KMS-11 (cell line): ENCODE results near the gene VWA5B2.

Experiments
- H2AFZ ChIP-seq: fragments of 200-600 bp; sonication (generic); 2 replicates; pipeline ENCODE4 v1.6.1; 2016; ENCODE audit warnings: antibody characterized with exemption, mixed run types, low read depth
- H3K27ac ChIP-seq: fragments of 200-600 bp; sonication (generic); 2 replicates; pipeline ENCODE4 v1.6.1; 2016; ENCODE audit warnings: mild to moderate bottlenecking, mixed run types
- H3K27me3 ChIP-seq: fragments of 200-600 bp; sonication (generic); 2 replicates; pipeline ENCODE4 v1.6.1; 2017; ENCODE audit warnings: mild to moderate bottlenecking, low read depth, mixed run types, moderate library complexity; ENCODE audit not compliant: insufficient read depth
- H3K36me3 ChIP-seq: fragments of 200-600 bp; sonication (generic); 2 replicates; pipeline ENCODE4 v1.6.1; 2017; ENCODE audit warnings: mild to moderate bottlenecking, mixed run types; ENCODE audit not compliant: insufficient read depth
- H3K4me1 ChIP-seq: fragments of 200-600 bp; sonication (generic); 2 replicates; pipeline ENCODE4 v1.6.1; 2016; ENCODE audit warnings: mild to moderate bottlenecking, low read depth, mixed run types; ENCODE audit not compliant: poor library complexity, severe bottlenecking
- H3K4me2 ChIP-seq: fragments of 200-600 bp; sonication (generic); 2 replicates; pipeline ENCODE4 v1.7.0; 2016; ENCODE audit warnings: mild to moderate bottlenecking, mixed run types
- H3K4me3 ChIP-seq: fragments of 200-600 bp; sonication (generic); IDR thresholded peaks from 2 replicates; pipeline ENCODE4 v1.6.1; 2017; ENCODE audit warnings: low read depth, low read length, mixed read lengths; ENCODE audit not compliant: insufficient read depth
- H3K79me2 ChIP-seq: fragments of 200-600 bp; sonication (generic); 2 replicates; pipeline ENCODE4 v1.6.1; 2016; ENCODE audit warnings: low read depth, mixed run types; ENCODE audit not compliant: insufficient read depth
- H3K9ac ChIP-seq: fragments of 200-600 bp; sonication (generic); 2 replicates; pipeline ENCODE4 v1.6.1; 2016; ENCODE audit warnings: mild to moderate bottlenecking, mixed run types
- H4K20me1 ChIP-seq: fragments of 200-600 bp; sonication (generic); 2 replicates; pipeline ENCODE4 v1.6.1; 2016; ENCODE audit warnings: mild to moderate bottlenecking, mixed run types; ENCODE audit not compliant: insufficient read depth
- CTCF ChIP-seq: fragments of 200-600 bp; sonication (generic); conservative IDR thresholded peaks from 2 replicates; pipeline ENCODE4 v1.6.1; 2017; ENCODE audit warnings: low read depth, mild to moderate bottlenecking, antibody characterized with exemption, low read length, moderate library complexity, mixed read lengths

VWA5B2 gene

GRCh38 chr3:184234224-184234623 is 4.8 kb downstream of the VWA5B2 start:
- H3K4me1 ChIP-seq = no peaks in the 10 kb centered on the region
- no peak for TF ChIP-seq CTCF
- no peaks in the 10 kb centered on the region for H3K36me3 ChIP-seq
- H3K4me2 ChIP-seq = no peak overlapping the region
- H3K27ac ChIP-seq = no peak overlapping the region
- H3K27me3 ChIP-seq = peaks cover 26% of the 10 kb centered on the region
- H3K79me2 ChIP-seq = no peaks in the 10 kb centered on the region
- no peak overlapping the region for H3K9ac ChIP-seq
- H3K4me3 ChIP-seq = no peak overlapping the region
- H4K20me1 ChIP-seq = no peaks in the 10 kb centered on the region
- no peak overlapping the region for H2AFZ ChIP-seq

GRCh38 chr3:184234671-184235380 is 5.4 kb downstream of the VWA5B2 start:
- Histone ChIP-seq H3K4me2 (no peak overlapping the region), H4K20me1 (no peaks in the 10 kb centered on the region), H3K4me3 (no peak overlapping the region), H3K36me3 (no peaks in the 10 kb centered on the region), H3K79me2 (no peaks in the 10 kb centered on the region), H3K27ac (no peak overlapping the region), H3K9ac (no peak overlapping the region), H2AFZ (no peak overlapping the region), H3K4me1 (no peaks in the 10 kb centered on the region), H3K27me3 (peaks cover 23% of the 10 kb centered on the region)
- no peak for TF ChIP-seq CTCF

GRCh38 chr3:184235381-184236032 is 6.1 kb downstream of the VWA5B2 start:
- H3K4me1 ChIP-seq = no peaks in the 10 kb centered on the region
- H3K9ac ChIP-seq = no peak overlapping the region
- H3K4me2 ChIP-seq = no peak overlapping the region
- H4K20me1 ChIP-seq = no peaks in the 10 kb centered on the region
- no peak overlapping the region for H3K27ac ChIP-seq
- H3K27me3 ChIP-seq = peaks cover 21% of the 10 kb centered on the region; the same call in 1 of the 2 replicates
- H3K79me2 ChIP-seq = no peaks in the 10 kb centered on the region
- no peaks in the 10 kb centered on the region for H3K36me3 ChIP-seq
- no peak for TF ChIP-seq CTCF
- H3K4me3 ChIP-seq = no peak overlapping the region
- no peak overlapping the region for H2AFZ ChIP-seq

- Histone ChIP-seq H4K20me1 (no peaks in the 10 kb centered on the region), H3K27me3 (peaks cover 18% of the 10 kb centered on the region; the same call in 1 of the 2 replicates), H3K4me3 (no peak overlapping the region), H3K4me1 (no peaks in the 10 kb centered on the region), H2AFZ (no peak overlapping the region), H3K9ac (no peak overlapping the region), H3K79me2 (no peaks in the 10 kb centered on the region), H3K4me2 (no peak overlapping the region), H3K27ac (no peak overlapping the region), H3K36me3 (no peaks in the 10 kb centered on the region)
- no peak for TF ChIP-seq CTCF
Measured at GRCh38 chr3:184236033-184236410, 6.6 kb downstream of the VWA5B2 start.
